Tongue (tissue), 2 donors: Measurements from ENCODE around the gene SLC9A7. TPM values are rescaled to one million over a fixed set of nuclear protein-coding genes. Genes with fewer than 3 reads are reported as not detected.
"Not testable (repeated sequence)": the region's sequence is repeated elsewhere in the genome, so short reads cannot be mapped to it uniquely, and the experiment has no call there.

Source experiments
- DNase-seq: peaks from one replicate; pipeline ENCODE4 v3.0.0-alpha.2; 2015
- total RNA-seq: library from RNA; depleted of rRNA; stranded (reverse); fragments of >200 nt; gene quantifications from one replicate; pipeline ENCODE4 v1.2.3, GENCODE V29; 2014

Gene SLC9A7
- total RNA-seq, 1 donor from 2014 or later: 6.9 TPM

DNA sequence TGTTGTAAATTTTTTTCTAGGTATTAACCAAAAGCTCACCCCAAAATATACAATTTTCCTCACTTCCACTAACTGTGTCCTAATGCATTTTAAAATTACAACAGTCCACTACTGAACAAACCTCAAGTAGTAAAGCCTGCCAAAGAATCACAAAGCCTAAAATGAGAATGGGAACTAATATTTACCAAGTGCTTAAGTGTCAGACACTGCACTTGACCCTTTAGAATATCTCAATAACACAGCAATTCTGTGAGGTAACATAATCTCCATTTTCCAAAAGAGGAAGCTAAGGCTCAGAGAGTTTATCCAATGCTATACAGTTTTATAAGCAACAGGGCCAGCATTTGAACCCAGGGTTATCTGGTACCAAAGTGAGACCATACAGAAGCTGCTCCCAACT lies 4.9 kb downstream of the SLC9A7 start:
- DNase-seq: no peak

DNA sequence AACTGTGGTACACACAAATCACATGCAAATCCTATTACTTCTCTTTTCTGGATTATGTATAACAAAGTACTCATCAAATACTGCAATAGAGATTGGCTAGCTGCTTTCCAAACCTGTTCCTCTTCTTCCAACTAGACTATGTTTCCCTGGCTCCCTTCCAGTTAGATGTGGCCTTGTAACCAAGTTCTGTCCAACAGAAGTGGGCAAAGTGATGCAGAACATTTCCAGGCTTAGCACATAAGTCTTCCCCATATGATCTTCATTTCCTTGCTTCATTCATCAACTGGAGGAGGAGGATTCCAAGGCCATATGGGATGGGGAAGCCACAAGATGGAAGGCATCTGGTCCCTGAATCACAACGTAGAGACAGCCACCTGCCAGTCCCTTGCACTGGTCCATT lies 8.0 kb downstream of the SLC9A7 start:
- DNase-seq: no peak

DNA sequence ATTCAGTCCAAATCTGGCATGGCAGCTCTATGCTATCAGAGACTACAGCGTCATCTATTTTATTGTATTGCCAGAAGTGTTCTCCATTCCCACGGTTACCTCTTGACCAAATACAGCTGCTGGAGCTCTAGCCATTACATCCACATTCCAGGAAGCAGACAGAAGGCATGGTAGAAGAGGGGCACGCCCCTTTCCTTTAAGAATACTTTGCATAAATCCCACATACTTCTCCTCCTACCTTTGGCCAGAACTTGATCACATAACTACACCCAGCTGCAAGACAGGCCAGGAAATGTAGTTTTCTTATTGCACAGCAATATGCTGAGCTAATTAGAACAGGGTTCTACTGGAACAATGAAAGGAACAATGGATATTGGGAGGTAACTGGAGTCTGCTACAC lies 14.9 kb downstream of the SLC9A7 start:
- no peak for DNase-seq

DNA sequence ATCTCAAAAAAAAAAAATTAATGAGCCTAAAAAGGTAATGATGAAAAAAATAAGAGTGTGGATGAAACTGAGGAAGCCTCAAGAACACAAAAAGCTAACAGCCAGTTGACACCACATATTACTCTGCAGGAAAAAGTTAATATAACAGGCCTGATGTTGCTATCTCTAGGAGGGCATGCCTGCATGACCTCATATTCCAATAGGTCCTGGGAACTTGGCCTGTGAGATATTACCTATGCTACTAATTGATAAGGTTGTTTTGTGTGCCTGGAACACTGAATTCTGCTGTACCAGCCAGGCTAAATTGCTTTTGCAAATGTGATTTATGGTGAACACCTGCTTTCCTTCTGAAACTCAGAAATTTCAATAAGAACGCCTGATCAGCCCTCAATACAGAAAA lies 15.9 kb downstream of the SLC9A7 start:
- no peak for DNase-seq

DNA sequence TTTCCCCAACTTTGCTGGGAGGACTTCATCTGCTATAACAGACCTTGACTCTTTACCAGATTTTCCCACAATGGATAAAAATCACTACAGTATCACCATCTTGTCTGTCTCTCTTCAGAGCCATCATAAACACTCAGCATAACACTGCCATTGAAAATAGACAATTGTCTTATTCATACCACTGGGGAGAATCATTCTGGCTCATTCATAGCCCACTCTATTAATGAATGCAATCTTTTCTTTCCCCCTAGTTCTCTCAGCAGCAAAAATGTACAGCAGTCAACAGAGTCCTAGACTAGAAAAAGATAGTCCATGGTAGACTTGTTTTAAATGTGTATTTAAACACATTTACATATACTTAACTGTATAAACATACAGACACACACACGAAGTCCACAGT lies 19.2 kb downstream of the SLC9A7 start:
- no peak for DNase-seq

DNA sequence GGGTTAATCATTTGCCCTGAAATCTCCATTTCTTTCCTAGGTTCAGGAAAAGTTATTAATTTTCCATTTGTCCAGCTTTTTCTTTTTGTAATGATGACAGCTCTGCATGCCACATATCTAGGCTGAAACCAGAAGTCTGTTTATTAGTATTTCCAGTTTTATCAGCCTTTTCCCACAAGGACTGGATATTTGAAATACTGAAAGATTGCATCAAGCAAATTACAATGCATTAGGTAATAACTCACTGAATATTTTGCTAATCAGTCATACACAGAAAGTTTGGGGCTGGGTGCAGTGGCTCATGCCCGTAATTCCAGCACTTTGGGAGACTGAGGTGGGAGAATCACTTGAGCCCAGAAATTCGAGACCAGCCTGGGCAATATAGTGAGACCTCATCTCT lies 21.5 kb downstream of the SLC9A7 start:
- DNase-seq: no peak

DNA sequence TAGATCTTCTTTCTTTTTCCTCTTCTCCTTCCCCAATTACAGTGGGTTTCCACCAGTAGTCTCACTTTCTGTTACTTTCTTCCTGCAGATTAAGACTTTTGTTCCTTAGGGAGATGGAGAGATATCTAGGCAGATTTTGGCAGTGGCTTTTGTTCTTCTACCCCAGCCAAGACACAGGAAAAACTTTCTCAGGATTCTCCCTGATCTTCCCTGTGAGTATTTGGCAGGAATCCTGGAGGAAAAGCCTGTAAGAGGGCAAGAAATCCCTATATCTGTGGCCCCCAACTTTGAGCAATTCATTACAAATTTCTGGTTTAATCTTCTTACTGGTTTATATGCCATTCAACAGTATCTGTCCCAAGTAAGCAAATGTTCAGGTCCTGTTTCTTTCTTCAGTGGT lies 21.9 kb downstream of the SLC9A7 start:
- no peak for DNase-seq

DNA sequence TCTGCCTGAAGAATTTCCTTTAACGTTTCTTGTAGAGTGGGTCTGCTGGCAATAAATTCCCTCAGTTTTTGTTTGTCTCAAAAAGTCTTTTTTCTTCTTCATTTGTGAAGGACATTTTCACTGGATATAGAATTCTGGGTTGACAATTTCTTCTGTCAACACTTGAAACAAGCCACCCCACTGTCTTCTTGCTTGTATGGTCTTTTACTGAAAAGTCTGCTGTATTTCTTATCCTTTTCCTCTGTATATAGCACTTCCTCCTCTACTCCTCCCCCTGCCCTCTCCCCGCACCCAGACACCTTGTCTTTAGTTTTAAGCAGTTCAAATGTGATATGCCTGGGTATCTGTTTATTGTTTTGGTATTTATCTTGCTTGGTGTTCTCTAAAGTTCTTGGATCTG lies 23.3 kb downstream of the SLC9A7 start:
- DNase-seq: no peak

DNA sequence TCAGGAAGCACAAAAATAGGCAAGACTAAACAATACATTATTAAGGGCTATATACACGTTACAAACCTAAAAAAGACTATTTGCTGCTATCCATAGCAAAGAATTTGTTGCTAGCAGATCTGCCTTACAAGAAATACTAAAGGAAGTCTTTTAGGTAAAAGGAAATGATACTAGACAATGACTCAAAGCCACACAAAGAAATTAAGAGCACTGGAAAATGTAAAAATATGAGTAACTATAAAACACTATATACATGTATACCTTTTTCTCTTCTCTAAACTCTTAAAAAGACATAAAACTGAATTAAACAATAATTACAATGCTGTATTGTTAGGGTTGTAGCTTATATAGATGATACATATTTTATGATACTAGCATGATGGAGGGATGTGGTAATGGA lies 25.7 kb downstream of the SLC9A7 start:
- no peak for DNase-seq

DNA sequence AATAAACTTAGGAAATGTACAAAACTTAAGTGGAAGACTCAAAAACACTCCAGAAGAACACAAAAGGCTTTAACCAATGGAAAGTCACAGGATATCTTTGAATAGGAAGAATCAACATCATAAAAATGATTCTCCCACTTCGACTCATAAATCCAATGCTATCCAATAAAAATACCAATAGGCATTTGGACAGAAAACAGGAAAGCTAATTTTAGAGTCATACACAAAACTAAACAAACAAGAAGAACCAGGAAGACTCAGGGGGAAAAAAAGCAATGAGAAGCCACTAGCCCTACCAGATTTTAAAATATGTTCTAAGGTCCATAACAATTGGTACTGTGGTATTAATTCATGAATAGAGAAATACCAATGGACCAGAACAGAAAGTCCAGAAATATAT lies 28.2 kb downstream of the SLC9A7 start:
- no peak for DNase-seq

DNA sequence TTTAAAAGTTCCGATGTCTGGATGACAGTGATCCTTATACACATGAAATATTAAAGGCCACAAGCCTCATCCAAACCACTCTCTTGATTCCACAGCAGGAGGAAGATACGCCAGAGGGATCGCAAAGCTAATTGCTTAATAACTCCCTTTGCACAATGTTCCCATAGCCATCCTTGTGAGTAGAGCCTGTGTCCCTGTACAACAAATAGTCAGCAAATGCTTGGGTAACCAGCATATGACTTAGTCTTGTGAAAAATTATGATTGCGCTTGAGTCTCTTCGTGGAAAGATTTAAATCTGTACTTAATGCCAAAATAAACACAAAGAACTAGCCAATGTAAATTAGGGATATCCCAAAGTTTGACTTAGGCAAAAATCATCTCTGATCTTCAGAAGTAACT lies 31.5 kb downstream of the SLC9A7 start:
- DNase-seq: no peak

DNA sequence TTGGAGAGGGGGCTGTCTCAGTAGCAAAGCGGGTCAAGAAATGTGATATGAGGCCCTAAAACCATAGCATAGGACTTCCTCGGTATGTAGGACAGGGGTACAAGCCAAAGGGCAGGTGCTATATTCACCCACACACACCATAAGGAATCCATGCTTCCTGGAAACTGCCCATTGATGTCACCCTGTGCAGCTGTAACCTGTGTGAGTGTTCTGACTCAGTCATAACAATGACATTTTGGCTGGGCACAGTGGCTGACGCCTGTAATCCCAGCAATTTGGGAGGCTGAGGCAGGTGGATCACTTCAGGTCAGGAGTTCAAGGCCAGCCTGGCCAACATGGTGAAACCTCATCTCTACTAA lies 35.4 kb downstream of the SLC9A7 start:
- DNase-seq: not testable (repeated sequence)

DNA sequence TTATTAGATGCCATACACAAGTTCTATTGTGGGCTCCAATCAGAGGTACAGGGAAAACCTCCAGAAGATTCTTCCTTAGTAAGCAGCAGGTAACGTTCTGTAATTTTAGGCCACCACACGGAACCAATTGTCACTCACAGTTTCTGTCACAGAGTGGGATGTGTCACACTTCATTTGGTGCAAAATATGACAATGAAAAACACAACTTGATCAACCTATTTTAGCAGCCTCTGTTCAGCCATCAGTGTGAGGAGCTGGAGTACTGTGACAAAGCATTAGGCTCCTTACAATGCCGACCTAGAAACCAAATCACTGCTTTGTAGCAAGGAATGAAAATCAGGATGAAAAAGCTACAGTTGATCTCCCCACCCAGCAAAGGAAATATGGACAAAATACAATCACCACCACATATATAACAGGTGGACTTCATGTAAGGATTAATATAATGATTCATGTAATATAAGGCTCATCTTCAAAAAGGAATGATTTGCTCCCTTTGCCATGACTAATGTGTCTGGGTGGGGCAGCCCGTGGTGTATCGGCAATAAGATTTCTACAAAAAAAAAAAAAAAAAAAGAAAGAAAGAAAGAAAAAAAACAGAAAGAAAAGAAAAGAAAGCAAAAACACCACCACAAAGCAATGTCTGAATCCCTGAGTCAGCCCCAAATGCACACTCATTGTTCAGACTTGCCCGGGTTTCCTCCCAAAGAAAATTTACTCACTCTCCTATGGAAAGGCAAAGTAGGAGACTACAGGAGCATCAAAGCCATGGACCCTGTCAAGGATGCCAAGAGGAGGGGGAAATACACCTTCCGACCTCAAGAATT lies 36.0 kb downstream of the SLC9A7 start:
- DNase-seq: no peak

DNA sequence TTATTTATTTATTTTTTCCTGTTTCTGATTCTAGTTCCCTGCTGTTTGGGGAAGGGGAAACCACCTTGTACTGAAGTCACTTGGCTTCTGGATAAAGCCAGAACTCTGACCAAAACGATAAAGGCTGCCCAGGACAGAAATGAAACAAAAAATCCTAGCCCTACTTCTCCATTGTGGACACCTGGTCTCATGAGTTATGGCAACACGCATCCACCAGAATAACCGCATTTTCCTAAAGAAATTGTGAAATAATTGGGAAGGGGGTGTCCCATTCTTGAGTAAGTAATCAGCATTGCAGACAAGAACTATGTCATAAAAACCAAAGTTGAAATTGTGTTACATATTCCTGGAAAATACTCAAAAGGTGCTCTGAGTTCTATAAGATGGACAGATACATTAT lies 42.1 kb downstream of the SLC9A7 start:
- DNase-seq: no peak

DNA sequence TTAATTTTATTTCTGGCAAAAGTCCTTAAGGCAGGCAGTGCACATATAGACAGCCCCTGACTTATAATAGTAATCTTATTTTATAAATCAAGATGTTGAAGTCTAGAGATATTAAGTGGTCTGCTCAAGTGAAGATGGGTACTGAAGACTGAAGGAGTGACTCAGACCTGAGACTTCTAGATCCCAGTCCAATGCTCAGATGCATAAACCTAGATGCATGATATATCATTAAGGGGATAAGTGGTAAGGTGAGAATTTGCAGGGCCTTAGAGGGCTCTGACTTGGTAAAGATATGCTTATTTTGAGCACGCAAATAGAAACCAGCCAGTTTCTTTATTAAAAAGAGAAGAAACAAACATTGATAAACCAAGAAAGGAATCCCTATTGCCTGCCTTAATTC lies 42.9 kb downstream of the SLC9A7 start:
- DNase-seq: no peak

DNA sequence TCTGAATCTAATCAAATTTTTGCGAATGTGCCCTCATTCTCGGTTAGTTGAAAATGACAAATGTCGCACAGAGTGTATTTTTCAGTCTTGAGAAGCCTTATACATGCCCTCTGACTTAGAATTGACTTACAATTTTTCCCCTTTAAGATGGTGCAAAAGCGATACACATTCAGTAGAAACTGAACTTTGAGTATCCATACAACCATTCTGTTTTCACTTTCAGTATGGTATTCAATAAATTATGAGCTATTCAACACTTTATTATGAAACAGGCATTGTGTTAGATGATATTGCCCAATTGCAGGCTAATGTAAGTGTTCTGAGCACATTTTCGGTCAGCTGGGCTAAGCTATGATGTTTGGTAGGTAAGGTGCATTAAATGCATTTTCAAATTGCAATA lies 43.4 kb downstream of the SLC9A7 start:
- DNase-seq: no peak

DNA sequence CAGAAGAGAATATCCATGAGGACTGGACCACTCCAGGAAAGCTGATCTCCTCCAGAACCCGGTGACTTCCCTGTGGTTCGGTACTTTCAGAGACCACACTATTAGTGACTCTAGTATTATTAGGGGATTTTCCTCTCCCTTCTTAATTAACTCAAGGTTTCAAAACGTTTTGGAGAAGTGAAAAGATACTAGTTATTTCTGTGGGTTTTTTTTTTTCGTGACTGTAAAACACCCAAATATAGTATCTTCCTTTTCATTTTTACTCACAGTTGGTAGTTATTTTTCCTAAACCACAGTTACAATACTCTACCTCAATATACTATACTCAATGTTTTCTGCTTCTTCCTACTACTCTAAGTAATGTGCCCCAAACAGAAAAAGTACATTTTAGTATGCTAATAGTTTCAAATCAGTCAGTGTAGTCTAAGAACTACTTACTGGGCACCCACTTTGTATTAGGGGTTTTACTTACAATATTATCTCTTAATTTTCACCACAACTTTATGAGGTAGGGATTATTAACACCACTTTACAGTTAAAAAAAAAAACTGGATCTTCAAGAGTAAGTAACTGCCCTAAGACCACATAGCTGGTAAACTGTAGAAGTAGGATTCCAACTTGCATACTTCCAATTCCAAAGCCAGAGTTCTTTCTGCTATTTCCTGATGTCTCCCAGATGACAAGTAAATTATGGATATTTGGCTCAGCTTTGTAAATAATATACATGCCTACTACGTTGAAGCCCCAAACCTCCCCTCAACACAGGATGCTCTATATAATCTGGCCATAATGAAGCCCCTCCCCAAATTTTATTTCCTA lies 45.0 kb downstream of the SLC9A7 start:
- DNase-seq: no peak

DNA sequence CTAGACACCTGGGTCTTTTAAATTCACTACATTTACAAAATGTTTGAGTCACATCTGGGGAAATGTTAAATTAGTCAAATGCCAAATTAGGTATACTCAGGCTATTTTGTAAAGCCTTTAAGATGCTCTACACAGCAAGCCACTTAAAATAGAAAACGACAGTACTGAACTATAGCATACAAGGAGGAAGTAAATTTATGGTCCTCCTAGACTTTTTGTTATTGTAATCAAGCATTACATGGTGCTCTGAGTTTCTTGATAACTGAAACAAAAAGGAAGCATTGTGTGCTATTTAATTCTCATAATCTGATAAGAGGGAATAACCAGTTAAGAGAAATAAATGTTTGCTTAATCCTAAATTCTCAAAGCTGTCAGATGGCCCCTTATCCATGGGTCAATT lies 46.2 kb downstream of the SLC9A7 start:
- DNase-seq: no peak

DNA sequence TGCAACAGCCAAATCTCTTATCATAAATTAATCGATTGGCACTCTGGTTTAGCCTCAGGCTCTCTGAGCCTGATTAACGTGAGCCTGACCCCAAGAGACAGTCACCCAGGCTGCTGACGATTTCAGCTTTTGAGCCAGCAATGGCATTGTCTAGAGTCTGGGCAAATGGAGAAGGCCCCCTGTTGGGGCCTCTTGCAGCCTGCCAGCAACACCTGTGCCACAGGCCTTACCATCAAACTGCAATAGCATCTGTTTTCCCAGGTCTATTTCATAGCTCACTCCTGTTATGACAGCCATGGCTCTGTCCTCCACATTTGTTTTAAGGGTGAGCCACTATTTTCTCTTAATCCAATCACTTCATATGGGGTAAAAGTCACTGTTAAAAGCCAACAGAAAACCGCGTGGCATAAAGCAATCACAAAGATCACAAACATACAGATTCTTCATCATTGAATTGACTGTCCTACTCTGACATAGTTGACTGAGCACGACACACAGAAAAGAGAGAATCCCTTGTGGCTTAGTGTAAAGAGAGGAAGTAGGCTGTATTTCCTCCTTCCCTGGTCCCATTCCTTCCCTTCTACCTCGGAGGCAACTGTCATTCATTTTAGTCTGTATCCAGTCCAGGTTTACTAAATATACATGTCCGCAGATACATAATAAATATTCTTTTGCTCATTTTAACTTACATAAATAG lies 47.8 kb downstream of the SLC9A7 start:
- no peak for DNase-seq

DNA sequence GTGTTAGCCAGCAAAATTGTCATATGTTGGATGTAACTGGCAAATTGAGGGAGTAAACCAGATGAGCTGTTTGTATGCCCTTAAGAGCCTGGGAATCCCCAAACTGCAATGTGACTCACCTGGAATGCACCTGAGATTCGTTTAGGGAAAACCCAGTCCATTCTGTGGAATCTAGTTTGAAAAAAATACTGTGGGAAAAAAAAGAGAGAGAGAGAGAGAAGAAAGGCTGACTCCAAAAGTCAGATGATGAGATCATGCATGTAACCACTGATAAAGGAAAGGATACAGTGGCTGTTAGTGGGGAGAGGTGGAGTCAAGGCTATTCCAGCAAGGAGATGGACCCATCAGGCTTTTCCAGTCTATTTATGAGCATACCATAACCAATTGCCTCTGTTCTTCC lies 48.5 kb downstream of the SLC9A7 start:
- DNase-seq: no peak

DNA sequence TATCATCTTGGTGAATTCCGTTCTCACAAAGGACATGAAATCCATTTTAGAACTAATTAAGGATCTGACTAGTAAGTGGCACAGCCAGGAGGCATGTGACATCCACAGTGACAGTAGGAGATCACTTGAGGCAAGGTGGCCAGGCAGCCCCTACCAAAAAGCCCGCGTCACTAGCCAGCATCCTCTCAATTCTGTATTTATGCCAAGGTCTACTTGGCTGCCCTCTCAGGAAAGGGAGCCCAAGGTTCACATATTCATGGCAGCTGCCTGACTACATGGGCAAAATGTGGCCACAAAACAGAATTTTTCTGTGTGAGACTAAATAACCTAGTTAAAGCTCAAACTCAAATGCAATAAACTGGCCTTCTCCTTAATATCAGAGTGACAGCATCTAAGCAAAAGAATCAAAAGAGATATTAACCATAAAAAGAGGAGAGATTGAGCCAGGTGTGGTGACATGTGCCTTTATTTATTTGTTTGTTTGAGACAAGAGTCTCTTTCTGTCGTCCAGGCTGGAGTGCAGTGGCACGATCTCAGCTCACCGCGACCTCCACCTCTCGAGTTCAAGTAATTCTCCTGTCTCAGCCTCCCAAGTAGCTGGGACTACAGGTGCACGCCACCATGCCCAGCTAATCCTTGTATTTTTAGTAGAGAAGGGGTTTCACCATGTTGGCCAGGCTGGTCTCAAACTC lies 51.5 kb downstream of the SLC9A7 start:
- no peak for DNase-seq

DNA sequence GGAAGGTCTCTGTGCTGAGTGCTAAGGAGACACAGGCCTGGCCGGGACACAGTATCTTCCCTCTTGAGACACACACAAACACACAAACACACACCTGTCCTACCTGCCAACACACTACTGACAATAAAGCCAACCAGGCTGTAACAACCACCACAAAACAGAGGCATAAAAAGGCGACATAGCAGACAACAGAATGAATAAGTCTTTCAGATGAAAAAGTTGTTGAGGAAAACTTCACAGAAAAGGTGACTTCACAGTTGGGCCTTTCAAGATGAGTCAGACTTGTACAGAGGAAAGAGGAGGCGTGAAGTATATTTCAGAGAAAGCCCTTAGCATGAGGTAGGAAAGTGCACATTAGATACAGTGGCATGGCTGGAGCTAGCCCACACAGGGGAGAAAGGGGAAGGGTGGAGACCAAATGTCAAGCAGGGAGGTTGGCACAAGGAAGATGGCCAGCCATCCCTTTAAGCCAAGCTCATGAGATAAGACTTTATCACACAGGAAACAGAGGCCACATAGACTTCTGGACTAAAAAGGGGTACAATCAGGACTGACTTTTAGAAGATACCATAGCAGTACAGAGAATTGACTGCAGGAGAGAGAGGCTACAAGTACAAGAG lies 54.0 kb downstream of the SLC9A7 start:
- DNase-seq: no peak
